SH-SY5Y (cell line): Measurements from ENCODE around the gene ARHGDIB.

ENCODE experiments used
- GATA2 ChIP-seq: IDR thresholded peaks from 2 replicates; pipeline ENCODE4 v1.6.1; 2011; ENCODE audit warnings: mild to moderate bottlenecking, low read depth, low read length
- GATA3 ChIP-seq: IDR thresholded peaks from 2 replicates; pipeline ENCODE4 v1.6.1; 2011; ENCODE audit warnings: low read depth, mild to moderate bottlenecking, low read length, moderate library complexity

The ARHGDIB gene

DNA sequence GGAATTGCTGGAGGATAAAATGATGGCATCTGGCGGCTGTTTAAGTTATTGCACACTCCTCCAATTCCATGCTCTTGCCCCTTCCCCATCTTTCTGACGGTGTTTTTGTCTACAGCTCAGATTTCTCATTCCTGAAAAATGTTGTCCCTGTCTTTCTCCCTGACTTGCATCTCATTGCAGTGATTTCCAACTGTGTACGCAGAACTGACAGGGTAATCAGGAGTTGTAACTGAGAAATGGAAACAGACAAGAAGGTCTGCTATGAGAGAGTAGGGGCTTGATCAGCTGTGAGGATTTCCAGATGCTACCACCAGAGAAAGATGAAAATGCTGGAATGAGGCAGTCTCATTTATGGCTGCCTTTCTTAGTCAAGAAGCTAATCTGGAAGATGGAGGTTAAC lies 24.4 kb downstream of the ARHGDIB start:
- no peak for TF ChIP-seq GATA2
- no peak for TF ChIP-seq GATA3

GRCh38 chr12:14936224-14936861 lies 25.1 kb downstream of the ARHGDIB start:
- TF ChIP-seq GATA3, result no peak
- no peak for TF ChIP-seq GATA2

DNA sequence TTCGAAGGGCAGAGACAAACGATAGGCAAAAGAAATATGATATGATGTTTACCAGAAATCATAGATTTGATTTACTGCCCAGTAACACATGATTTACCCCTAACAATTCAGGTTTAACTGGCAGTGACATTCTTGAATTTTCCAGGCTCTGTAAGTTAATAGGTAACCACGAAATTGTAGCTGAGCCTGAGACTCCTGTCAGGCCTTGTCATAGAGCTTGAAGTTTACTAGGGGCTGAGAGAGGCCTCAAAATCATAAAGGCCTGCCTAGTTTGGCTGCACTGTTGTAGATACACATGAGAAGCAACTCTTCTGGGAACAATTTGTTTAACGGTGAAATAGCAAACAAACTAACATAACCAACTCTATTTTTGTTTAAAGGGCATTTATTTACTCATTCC lies 26.4 kb downstream of the ARHGDIB start:
- TF ChIP-seq GATA2 (no peak), GATA3 (no peak)

DNA sequence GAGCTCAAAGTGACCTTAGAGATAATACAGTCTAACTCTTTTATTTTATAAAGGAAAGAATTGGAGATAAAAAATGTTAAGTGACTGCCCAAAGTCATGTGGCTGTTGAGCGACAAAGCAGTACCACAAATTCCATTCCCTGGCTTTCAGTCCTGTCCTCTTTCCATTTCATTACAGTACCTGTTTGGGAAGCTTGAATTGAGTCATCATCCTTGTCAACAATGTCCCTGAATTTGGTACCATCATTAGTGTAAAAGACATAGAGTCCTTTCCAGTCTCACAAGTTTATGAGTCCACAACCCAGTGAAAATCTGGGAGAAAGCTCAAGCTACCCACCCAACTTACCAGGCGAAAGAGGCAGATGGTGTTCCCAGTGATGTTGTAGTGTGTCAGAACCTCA lies 26.9 kb downstream of the ARHGDIB start:
- TF ChIP-seq GATA2 (no peak), GATA3 (no peak)

GRCh38 chr12:14931791-14932560 lies 29.4 kb downstream of the ARHGDIB start:
- no peak for TF ChIP-seq GATA2
- no peak for TF ChIP-seq GATA3

DNA sequence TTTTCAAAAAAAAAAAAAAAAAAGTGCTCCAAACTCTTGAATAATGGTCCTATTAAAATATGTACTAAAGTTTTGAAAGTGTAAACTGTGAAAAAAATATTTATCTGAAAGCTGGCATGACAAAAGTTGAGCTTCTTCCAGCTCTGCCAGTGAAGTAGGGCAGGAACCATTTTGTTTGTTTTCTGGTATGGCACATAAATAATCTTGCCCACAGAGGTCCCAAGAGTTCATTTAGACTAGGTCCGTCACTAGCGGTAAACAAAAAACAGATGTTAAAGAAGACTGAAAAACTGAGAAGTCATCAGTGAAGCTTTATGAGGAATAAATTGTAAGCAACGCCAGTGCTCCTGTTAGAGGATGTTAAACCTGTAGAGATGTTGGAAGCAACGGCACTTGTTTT lies 30.0 kb downstream of the ARHGDIB start:
- TF ChIP-seq GATA3 (no peak), GATA2 (no peak)

GRCh38 chr12:14930299-14930698 lies 31.1 kb downstream of the ARHGDIB start:
- TF ChIP-seq GATA2 (no peak), GATA3 (no peak)

GRCh38 chr12:14928931-14929330 lies 32.5 kb downstream of the ARHGDIB start:
- no peak for TF ChIP-seq GATA2
- TF ChIP-seq GATA3, result no peak

- TF ChIP-seq GATA3 (no peak), GATA2 (no peak)
Measured at GRCh38 chr12:14927267-14927666, 34.1 kb downstream of the ARHGDIB start.

DNA sequence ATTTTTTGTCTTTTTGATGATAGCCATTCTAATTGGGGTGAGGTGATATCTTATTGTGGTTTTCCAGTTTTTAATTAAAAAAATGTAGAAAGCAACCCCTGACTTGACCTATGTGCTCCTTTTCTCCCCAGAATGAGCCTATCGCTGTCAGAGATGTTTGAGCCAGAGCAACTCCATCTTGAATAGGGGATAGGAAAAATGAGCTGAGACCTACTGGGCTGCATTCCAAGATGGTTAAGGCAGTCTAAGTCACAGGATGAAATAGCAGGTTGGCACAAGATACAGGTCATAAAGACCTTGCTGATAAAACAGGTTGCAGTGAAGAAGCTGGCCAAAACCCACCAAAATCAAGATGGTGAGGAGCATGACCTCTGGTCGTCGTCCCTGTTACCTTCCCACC lies 36.9 kb downstream of the ARHGDIB start:
- TF ChIP-seq GATA2 (no peak), GATA3 (no peak)

GRCh38 chr12:14923944-14924343 lies 37.5 kb downstream of the ARHGDIB start:
- TF ChIP-seq GATA2 (no peak), GATA3 (no peak)

DNA sequence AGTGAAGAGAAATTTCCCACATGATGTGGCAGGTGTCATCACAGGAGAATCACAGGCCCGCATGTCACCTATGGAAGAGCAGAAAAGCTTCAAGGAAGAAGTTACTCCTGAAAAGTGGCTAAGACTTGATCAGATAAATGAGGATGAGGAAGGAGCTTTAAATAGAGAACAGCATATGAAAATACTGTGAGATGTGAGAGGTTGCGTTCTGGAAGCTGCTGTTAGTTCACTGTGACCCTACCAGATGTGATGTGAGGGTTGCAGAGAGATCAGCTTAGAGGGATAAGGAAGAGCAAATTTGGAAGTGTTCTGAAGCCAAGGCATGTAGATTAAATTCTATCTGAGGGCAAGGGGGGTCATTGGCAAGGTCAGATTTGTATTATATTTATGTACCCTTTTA lies 40.2 kb downstream of the ARHGDIB start:
- no peak for TF ChIP-seq GATA3
- no peak for TF ChIP-seq GATA2

DNA sequence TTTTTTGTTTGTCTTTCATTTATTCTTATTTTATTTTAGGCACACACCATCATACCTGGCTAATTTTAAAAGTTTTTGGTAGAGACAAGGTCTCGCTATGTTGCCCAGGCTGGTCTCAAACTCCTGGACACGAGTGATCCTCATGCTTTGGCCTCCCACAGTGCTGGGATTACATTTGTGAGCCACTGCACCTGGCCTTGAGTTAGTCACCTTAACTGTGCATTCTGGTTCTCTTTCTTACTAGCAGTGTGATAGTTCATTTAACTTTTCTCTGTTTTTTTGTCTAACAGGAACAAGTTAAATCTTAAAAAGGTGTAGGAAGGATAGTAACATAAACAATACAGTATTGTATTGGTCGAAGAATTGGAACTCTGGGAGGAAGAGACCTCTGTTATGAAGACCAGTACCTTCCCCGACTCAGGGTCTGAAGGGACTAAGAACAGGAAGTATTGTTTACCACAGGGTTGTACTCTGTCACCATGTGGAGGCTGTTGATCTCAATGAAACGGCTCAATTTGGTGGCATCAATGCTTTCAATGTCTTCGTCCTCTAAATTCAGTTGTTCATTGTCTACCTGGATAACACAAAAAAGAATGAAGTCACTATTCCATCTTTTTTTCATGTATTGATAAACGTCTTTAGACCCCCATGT lies 40.8 kb downstream of the ARHGDIB start:
- TF ChIP-seq GATA2 (no peak), GATA3 (no peak)

DNA sequence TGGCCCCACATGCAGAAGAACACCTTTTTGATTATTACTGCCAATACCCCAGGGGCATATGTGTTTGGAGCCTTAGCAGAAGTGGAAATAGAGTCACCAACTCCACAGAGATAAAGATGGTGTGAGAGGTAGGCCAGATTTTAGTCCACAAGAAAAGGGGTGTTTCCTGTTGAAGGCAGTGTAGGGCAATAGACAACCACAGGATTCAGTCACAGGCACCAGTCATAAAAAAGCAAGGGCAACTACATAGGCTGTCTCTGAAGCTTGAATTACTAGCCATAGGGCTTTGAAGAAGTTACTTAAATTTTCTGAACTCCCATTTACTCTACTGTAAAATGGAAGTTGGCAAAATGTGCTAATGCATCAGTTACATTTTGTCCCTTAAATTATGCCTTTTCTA lies 41.9 kb downstream of the ARHGDIB start:
- TF ChIP-seq GATA3 (no peak), GATA2 (no peak)

DNA sequence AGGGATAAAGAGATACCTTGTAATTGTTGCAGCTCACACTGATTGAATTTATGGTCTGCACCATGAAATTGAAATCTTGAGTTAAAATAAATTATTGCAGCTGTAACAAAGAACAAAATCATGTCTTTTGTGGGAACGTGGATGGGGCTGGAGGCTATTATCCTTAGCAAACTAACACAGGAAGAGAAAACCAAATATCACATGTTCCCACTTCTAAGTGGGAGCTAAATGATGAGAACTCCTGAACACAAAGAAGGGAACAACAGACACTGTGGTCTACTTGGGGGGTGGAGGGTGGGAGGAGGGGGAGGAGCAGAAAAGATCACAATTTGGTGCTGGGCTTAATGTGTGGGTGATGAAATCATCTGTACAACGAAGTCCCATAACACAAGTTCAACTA lies 45.7 kb downstream of the ARHGDIB start:
- TF ChIP-seq GATA3, result no peak
- no peak for TF ChIP-seq GATA2
